ENCODE measurements around the gene ABRAXAS1.

GRCh38 chr4:83486457-83487129 lies 1.7 kb upstream of the ABRAXAS1 start:
- TF ChIP-seq CTCF (IDR thresholded peaks at IDR 0.05) (no peak), POLR2A (IDR thresholded peaks at IDR 0.05) (no peak)
